GM15510 (cell line): ENCODE data around the gene ADK.

Experiments used
- POLR2A ChIP-seq: IDR thresholded peaks from 3 replicates; pipeline ENCODE4 v1.6.1; 2011; ENCODE audit warnings: borderline replicate concordance; ENCODE audit not compliant: insufficient read length; ENCODE audit errors: extremely low read depth

ADK gene

DNA sequence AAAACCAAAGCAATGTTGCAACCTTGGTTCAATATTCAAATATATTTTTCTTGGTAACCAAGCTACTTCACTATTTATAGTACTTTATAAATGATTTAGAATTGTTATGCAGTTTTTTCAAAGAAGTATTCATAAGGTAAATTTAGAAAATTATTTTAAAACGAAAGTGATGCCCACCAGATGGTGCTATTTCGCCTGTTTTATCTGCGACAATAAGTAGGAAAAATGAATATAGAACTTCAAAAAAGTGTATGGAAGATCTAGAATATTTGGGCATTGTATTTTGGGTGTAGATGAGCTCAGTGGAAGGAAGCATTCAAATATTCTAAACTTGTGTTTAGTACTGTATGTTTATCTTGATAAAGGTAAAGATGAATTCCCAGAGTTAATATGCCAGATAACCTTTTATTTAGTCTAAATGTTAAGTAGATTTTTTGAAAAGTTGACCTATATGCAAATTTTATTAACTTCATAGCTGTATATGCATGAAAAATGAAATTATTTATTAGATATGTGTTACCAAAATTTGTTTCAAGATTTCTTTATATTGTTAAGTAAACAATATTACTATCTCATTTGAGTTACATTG is 93.2 kb downstream of the ADK start:
- no peak for TF ChIP-seq POLR2A

DNA sequence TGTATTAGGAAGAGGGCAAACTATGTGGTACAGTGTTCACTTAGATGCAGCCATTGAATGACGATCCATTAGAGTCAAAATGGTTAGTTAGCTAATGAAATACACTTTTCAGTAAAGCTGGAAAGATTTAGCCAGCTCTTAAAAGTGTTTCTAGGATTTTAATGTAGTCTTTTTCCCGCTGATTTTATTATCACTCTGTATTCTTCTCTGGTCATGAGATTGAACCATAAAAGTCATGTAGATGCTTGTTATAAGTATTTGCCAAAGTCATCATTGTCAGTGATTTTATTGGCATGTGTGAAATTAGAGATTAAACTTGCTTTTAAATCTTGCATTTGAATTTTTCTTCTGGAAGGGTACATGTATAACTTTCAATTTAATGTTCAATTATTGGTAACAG is 93.8 kb downstream of the ADK start:
- no peak for TF ChIP-seq POLR2A

DNA sequence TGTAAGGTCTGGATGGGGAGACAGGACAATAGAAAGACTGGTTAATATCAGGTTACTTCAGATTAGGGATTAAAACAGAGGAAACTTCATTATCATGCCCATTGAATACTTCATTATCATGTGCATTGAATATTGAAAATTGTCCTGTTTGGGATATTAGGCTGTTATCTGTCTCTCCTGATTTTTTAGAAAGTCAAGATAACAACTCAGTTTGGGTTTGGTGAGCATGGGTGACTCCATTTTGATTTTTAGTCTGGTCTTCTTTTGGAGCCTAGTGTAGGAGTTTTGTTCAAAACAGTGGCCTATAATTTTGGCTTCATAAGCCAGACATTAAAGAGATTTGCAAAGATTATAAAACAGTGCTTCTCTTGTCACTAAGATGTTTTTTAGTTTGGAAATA is 95.5 kb downstream of the ADK start:
- TF ChIP-seq POLR2A, result no peak

DNA sequence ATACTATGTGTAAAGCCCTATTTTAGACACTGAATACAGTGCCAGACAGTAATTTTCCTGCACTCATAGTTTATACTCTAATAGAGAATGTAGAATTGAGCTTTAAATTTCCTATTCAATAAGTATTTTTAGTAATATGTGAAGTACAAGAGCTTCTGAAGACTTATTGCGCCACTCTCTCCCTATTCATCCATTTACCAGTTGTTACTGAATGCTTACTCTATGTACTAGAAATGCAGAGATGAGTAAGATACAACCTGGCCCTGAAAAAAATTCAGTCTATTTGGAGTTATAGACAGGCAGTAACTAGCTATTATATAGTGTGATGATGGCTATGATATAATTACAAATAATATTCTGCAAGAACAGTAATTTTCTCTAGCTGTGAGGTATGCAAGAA is 98.8 kb downstream of the ADK start:
- TF ChIP-seq POLR2A, result no peak

DNA sequence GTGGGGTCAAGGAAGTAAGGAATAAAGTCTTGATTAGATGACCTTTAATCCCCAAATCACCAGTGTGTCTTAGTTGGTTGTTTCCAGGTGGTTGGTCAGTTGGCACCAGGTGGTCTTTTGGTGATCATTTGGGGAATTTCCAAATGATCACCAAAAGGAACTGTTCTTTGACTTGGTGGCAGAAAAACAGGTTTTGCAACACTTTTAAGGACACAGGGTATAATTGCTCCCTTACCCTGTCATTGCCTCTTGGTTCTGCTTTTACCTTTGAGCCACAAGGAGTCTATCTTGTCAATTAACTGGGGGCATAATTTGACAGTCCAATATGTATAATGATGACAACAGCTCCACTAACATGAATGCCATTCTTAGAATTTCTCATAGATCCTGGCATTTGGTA is 104.2 kb downstream of the ADK start:
- TF ChIP-seq POLR2A, result no peak

DNA sequence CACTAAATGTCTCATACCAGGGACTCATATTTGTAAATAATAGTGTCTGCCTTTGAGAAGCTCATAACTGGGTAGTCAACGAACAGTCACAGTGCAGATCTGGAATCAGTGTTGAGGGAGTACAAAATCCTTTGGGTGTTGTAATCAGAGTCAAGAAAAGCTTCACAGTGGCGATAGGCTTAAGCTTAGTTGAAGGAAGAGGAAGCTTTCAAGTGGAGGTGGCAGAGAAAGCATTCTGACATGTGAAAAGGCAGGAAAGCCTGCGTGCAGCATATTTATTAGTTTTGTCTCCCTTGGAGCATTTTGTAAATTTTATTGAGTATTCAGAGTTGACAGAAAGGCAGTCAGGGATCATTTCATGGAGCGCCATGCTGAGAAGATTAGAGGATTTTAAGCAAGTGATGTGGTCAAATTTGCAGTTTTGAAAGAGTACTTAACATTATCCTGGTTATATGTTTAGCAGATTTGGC is 104.9 kb downstream of the ADK start:
- TF ChIP-seq POLR2A, result no peak

DNA sequence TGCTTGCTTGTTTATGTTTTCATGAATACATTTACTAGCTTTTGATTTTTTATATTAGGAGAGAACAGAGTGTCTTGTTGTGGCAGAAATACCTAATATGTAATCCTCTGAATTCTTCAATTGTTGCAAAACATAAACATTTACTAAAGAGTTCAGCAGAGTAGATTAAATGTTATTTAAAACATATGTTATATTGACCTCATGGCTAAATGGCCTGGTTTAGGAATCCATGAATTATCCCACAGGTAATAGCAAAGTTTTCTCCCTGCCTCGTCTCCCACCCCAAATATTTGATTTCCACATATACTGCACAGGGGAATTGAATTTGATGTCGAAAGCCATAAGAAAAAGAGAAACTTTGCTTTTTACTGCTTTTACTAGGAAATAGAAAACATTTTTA is 111.8 kb downstream of the ADK start:
- no peak for TF ChIP-seq POLR2A

DNA sequence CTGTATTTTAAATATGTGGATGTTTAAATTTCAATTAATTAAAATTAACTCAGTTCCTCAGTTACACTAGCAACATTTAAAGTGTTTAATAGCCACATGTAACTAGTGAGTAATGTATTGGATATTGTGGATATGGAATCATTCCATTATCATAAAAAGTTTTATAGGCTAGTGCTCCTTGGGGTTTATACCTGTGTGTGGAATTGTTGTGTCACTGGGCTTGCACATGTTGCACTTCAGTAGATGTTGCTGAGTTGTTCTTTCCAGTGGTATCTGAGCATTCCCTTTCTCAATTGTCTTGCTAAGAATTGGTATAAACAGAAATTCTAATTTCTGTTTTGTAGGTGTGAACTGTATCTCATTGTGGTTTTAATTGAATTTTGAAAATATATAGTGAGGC is 113.0 kb downstream of the ADK start:
- no peak for TF ChIP-seq POLR2A

DNA sequence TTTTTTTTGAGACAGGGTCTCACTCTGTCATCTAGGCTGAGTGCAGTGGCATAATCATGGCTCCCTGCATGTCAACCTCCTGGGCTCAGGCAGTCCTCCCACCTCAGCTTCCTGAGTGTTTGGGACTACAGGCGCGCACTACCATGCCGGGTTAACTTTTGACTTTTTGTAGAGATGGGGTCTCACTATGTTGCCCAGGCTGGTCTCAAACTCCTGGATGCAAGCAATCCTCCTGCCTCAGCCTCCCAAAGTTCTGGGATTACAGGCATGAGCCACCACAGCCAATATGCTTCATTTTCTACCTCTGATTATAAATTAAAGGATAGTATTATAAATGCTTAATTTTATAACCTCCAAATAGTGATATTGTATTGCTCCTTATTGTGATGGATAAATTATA is 121.3 kb downstream of the ADK start:
- TF ChIP-seq POLR2A, result no peak

DNA sequence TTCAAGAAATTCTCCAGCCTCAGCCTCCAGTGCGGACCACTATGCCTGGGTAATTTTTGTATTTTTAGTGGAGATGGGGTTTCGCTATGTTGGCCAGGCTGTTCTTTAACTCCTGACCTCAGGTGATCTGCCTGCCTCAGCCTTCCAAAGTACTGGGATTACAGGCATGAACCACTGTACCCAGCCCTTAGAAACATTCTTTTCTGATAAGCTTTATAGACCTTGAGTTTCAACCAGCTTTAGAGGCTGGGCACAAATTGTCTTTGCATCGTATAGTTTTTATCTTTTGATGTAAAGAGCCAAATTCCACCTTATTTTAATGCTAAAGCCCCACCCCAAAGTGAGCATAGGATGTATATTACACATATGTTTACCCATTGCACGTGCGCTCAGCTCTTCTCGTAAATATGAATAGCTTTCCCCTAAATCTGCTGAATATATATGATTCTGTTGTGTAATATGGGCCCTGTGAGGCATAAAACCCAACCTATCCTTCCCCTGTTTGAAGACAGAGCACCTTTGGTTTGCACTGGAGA is 124.8 kb downstream of the ADK start:
- no peak for TF ChIP-seq POLR2A

DNA sequence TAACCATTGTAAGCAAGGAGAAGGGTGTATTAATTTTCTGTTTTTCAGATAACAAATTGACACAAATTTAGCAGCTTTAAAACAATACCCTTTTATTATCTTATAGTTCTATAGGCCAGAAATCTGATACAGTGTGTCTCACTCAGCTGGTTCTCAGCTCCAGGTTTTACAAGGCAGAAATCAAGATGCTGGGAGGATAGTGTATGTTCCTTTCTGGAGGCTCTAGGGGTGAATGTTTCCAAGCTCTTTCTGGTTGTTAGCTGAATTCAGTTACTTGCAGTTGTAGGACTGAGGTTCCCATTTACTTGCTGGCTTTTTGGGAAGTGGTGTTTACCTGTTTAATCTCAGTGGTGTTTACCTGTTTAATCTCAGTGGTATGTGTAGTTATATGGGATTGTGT is 125.4 kb downstream of the ADK start:
- TF ChIP-seq POLR2A, result no peak

DNA sequence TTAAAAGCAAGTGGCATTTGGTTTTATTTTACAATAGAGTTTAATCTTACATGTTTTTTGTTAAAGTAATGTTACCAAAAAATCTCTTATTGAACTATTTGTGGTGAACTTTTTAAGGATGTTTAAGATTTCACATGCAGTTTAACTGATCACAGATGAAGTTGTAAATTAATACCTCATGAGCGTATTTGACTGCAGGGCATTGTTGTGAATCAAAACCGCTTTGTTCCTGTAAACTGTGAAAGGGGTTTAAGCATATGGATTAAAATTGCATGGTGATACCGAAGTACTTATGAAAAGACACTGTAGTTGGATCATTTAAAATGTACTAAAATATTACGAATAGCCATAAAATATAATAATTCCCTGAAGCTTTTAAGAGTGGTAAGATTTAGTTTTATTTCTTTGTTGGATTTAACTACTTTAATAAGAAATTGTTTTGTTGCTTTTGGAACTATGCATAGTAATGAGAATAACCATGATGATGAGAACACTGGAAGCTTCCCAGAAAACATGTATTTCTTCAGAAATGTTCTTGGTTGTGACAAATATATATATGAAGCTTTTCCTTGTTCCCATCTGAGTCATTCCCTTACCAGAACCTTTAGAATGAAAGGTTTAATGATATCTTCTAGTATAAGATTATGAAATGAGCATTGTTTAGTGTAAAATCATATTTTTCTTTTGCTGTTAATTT is 131.3 kb downstream of the ADK start:
- no peak for TF ChIP-seq POLR2A

DNA sequence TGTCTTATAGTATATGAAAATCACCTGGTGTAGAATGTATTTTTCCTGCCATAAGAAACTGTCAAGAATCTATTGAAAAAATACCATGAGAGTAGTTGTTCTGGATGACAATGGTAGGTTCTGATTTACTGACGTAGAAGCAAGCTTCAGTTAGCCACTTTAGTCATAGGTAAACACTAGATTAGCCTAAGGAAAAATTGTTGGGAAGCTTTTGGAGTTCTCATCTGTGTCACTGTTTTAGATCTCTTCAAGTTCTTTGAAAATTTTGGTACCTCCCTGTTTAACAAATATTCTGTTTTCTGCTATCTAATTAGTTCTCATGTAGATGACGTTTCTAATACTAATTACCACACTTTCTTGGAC is 131.8 kb downstream of the ADK start:
- TF ChIP-seq POLR2A, result no peak

DNA sequence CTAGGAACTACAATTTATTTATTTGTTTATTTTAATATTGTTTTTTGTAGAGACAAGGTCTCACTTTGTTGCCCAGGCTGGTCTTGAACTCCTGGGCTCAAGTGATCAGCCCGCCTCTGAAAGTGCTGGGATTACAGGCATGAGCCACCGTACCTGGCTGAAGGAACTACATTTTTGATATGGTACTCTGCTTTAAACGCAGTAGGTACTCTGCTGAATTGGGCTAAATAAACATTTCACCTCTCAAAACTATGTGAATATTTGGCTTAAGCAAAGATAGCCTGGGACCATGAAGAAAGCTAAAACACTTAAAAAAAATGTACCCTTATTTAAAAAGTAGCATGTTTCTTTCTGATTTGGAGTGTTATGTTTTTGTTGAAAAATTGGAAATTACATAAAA is 138.2 kb downstream of the ADK start:
- TF ChIP-seq POLR2A, result no peak

DNA sequence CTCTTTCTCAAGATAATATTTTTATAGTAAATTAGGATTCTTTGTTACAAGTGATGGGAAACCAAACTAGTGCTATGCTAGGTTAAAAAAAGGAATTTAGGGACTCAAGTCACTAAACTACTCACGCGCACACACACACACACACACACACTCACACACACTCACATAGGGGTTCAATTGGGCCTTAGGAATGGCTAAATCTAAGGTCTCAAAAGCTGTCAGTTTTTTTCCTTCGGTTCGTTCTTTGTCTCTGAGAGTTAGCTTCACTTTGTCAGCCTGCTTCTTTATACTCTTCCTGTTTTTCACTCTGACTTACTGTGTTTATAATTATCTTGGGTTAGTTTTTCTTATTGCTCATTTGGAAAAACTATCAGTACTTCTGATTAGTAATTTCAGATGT is 138.9 kb downstream of the ADK start:
- no peak for TF ChIP-seq POLR2A

DNA sequence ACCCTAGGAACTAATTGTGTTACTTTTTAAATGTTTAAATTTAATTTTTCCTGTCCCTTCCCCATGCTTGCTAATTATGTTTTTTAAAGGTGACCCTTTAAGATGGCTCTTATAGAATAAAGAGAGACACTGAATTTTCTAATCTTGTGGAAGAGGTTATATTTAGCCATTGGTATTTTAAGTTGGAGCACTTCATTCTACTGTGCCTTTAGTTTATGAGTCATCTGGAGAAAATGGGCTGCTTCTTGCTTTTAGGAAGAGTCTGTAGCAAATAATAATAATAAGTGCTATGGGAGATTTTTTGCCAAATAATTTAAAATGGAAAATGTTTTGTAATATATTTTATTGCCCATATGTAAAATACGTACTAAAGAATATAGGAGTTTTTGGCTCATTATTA is 139.7 kb downstream of the ADK start:
- TF ChIP-seq POLR2A, result no peak
